ENCODE measurements around the gene RTN4RL1.

The RTN4RL1 gene

DNA sequence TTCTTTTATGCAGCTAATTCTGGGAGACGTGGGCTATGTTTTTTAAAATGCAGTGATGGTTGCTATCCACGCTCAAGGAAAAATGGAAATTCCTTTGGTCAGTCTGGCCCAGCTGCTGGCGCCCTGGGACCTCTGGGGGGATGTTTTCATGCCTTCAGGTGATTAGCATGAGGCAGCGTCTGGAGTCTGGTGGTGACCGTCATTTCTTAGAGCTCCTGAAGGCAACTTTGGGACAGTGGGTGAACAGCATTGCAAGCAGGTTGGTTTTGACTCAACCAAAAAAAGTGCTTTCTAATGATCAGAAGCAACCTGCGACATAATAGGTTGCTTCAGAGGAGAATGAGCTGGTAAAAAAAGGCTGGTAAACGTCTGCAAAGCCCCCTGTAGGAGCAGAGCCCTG lies 113.0 kb downstream of the RTN4RL1 start:
- ATAC-seq, result no peak
- H3K36me3 Mint-ChIP-seq, result no peaks in the 10 kb centered on the region
- no peak overlapping the region for H3K4me3 Mint-ChIP-seq
- H3K27ac Mint-ChIP-seq, result no peak overlapping the region
- H3K9me3 Mint-ChIP-seq, result no peaks in the 10 kb centered on the region
- peaks cover 52% of the 10 kb centered on the region for H3K27me3 Mint-ChIP-seq
- peaks cover 27% of the 10 kb centered on the region for H3K4me1 Mint-ChIP-seq

DNA sequence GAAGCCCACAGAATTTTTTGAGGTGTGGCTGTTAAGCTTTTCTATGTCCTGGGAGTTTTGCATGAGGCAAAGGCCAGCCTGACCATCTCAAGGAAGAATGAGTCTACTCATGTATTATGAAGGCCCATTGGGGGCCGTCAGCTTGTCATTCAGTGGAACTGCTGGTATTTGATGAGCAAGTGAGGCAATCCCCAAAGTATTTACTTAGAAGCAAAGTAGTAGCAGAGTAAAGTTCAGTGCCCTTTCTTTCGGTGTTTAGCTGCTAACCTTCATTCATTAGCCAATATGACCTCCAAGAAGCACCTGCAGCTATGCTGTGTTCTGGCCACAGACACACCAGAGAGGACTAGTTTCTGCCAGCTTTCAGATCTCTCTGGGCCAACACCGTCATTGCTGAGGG lies 115.1 kb downstream of the RTN4RL1 start:
- Mint-ChIP-seq H3K27me3 (peaks cover 74% of the 10 kb centered on the region), H3K9me3 (no peaks in the 10 kb centered on the region), H3K4me3 (no peak overlapping the region), H3K36me3 (no peaks in the 10 kb centered on the region), H3K27ac (no peak overlapping the region), H3K4me1 (peaks cover 24% of the 10 kb centered on the region)
- no peak for ATAC-seq

- H3K36me3 Mint-ChIP-seq, result no peaks in the 10 kb centered on the region
- no peaks in the 10 kb centered on the region for H3K9me3 Mint-ChIP-seq
- peak overlapping the region; percentile 52 for H3K4me3 Mint-ChIP-seq
- ATAC-seq, result no peak
- peaks cover 77% of the 10 kb centered on the region for H3K27me3 Mint-ChIP-seq
- no peak overlapping the region for H3K27ac Mint-ChIP-seq
- peaks cover 35% of the 10 kb centered on the region for H3K4me1 Mint-ChIP-seq
Measured at GRCh38 chr17:1908699-1909309, 116.3 kb downstream of the RTN4RL1 start.

GRCh38 chr17:1907909-1908698 lies 117.0 kb downstream of the RTN4RL1 start:
- H3K27me3 Mint-ChIP-seq, result peaks cover 76% of the 10 kb centered on the region

GRCh38 chr17:1907216-1907631 lies 117.9 kb downstream of the RTN4RL1 start:
- ATAC-seq, result no peak
- no peak overlapping the region for H3K4me3 Mint-ChIP-seq
- H3K27ac Mint-ChIP-seq, result no peak overlapping the region
- no peaks in the 10 kb centered on the region for H3K9me3 Mint-ChIP-seq
- peaks cover 35% of the 10 kb centered on the region for H3K4me1 Mint-ChIP-seq
- H3K36me3 Mint-ChIP-seq, result no peaks in the 10 kb centered on the region
- peaks cover 67% of the 10 kb centered on the region for H3K27me3 Mint-ChIP-seq

More at GRCh38 chr17:1907909-1908698, 117.0 kb downstream of the RTN4RL1 start:
- Mint-ChIP-seq H3K27ac (no peak overlapping the region), H3K4me3 (peak overlapping the region; percentile 52), H3K4me1 (peaks cover 35% of the 10 kb centered on the region), H3K9me3 (no peaks in the 10 kb centered on the region), H3K36me3 (no peaks in the 10 kb centered on the region)
- ATAC-seq, result no peak

GRCh38 chr17:1906662-1907101 lies 118.5 kb downstream of the RTN4RL1 start:
- H3K9me3 Mint-ChIP-seq, result no peaks in the 10 kb centered on the region
- H3K4me1 Mint-ChIP-seq, result peaks cover 35% of the 10 kb centered on the region
- H3K36me3 Mint-ChIP-seq, result no peaks in the 10 kb centered on the region
- H3K4me3 Mint-ChIP-seq, result no peak overlapping the region
- H3K27ac Mint-ChIP-seq, result no peak overlapping the region
- peaks cover 62% of the 10 kb centered on the region for H3K27me3 Mint-ChIP-seq
- ATAC-seq, result no peak

GRCh38 chr17:1905190-1905913 lies 119.8 kb downstream of the RTN4RL1 start:
- H3K36me3 Mint-ChIP-seq, result no peaks in the 10 kb centered on the region
- no peaks in the 10 kb centered on the region for H3K9me3 Mint-ChIP-seq
- H3K4me1 Mint-ChIP-seq, result peaks cover 35% of the 10 kb centered on the region
- ATAC-seq, result no peak
- no peak overlapping the region for H3K4me3 Mint-ChIP-seq
- peaks cover 56% of the 10 kb centered on the region for H3K27me3 Mint-ChIP-seq
- H3K27ac Mint-ChIP-seq, result no peak overlapping the region

GRCh38 chr17:1904273-1905182 lies 120.6 kb downstream of the RTN4RL1 start:
- H3K36me3 Mint-ChIP-seq, result no peaks in the 10 kb centered on the region
- no peaks in the 10 kb centered on the region for H3K9me3 Mint-ChIP-seq
- H3K27me3 Mint-ChIP-seq, result peaks cover 49% of the 10 kb centered on the region
- H3K4me3 Mint-ChIP-seq, result no peak overlapping the region
- no peak overlapping the region for H3K27ac Mint-ChIP-seq
- ATAC-seq, result no peak
- H3K4me1 Mint-ChIP-seq, result peaks cover 35% of the 10 kb centered on the region

DNA sequence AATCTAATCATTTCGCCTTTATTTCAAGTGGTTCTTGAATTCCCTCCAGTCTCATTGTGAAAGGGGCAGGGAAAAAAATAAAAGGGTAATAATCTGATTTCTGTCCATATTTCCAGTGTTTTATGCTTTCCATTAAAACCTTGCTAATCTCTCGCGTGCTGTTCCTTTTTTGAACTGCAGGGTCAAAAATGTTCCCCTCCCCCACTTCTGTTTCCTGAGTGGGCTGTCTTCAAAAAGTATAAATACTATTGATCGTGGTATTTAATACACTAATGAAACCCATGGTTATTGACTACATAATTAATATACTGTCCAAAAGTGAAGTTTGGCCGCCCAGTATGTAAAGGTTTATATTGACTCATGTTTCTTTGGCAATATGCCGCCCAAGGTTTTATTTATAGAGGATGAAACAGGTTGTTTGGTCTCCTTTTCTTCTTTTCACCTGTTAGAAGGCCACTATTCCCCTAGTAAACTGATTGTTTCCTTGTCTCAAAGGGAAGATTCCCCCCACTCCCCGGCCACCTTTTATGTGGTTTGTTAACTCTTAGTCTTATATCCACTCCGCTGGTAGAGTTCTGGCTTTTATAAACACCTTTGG lies 125.6 kb downstream of the RTN4RL1 start:
- no peak for ATAC-seq
- peaks cover 18% of the 10 kb centered on the region for H3K4me1 Mint-ChIP-seq
- peaks cover 34% of the 10 kb centered on the region for H3K36me3 Mint-ChIP-seq
- H3K9me3 Mint-ChIP-seq, result no peaks in the 10 kb centered on the region
- H3K27me3 Mint-ChIP-seq, result no peaks in the 10 kb centered on the region
- H3K27ac Mint-ChIP-seq, result no peak overlapping the region
- H3K4me3 Mint-ChIP-seq, result no peak overlapping the region

DNA sequence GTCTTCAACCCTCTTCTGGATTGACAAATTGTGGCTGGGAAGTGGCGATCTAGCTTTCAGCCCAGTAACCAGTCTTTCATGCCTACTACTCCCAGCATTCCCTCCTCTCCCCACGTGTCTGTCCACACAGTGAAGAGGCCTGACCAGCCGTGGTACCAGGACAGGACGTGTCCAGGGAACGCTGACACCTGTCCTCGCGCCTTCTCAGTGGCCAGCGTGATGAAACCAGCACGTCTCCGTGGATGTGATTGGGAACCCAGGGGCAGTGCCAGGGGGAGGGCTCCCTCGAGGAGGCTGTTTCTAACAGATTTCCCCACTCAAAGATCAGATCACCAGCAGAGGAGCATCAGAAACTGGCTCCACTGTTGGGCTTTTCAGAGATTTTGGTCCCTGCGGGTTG lies 126.3 kb downstream of the RTN4RL1 start:
- Mint-ChIP-seq H3K4me1 (peaks cover 11% of the 10 kb centered on the region), H3K4me3 (no peak overlapping the region), H3K27ac (no peak overlapping the region), H3K36me3 (peaks cover 40% of the 10 kb centered on the region), H3K27me3 (no peaks in the 10 kb centered on the region), H3K9me3 (no peaks in the 10 kb centered on the region)
- no peak for ATAC-seq

DNA sequence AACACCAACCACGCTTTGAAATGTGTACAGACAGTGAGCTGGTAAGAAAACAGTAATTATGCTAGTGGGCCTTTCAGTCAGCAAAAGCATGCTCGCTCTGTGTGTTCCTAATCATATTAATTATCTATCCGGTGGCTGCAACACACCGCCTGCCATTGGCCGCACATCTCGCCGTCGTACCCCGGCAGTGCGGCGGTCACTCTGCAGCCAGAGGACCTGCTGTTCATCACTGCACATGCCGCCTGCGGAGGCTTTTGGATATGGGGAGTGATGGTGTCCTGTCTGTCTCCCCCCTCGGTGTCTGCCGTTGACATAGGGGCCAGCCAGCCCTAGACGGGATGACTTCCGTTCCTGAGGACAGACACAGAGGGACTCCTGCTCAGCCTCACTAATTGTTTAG lies 126.8 kb downstream of the RTN4RL1 start:
- Mint-ChIP-seq H3K4me3 (no peak overlapping the region), H3K36me3 (peaks cover 43% of the 10 kb centered on the region), H3K9me3 (no peaks in the 10 kb centered on the region), H3K27ac (no peak overlapping the region), H3K4me1 (peaks cover 11% of the 10 kb centered on the region), H3K27me3 (no peaks in the 10 kb centered on the region)
- no peak for ATAC-seq

GRCh38 chr17:1897105-1897656 lies 128.0 kb downstream of the RTN4RL1 start:
- no peaks in the 10 kb centered on the region for H3K27me3 Mint-ChIP-seq
- no peak overlapping the region for H3K4me3 Mint-ChIP-seq
- peaks cover 11% of the 10 kb centered on the region for H3K4me1 Mint-ChIP-seq
- H3K36me3 Mint-ChIP-seq, result peaks cover 53% of the 10 kb centered on the region
- no peaks in the 10 kb centered on the region for H3K9me3 Mint-ChIP-seq
- no peak for ATAC-seq
- peak overlapping the region; percentile 35 for H3K27ac Mint-ChIP-seq

DNA sequence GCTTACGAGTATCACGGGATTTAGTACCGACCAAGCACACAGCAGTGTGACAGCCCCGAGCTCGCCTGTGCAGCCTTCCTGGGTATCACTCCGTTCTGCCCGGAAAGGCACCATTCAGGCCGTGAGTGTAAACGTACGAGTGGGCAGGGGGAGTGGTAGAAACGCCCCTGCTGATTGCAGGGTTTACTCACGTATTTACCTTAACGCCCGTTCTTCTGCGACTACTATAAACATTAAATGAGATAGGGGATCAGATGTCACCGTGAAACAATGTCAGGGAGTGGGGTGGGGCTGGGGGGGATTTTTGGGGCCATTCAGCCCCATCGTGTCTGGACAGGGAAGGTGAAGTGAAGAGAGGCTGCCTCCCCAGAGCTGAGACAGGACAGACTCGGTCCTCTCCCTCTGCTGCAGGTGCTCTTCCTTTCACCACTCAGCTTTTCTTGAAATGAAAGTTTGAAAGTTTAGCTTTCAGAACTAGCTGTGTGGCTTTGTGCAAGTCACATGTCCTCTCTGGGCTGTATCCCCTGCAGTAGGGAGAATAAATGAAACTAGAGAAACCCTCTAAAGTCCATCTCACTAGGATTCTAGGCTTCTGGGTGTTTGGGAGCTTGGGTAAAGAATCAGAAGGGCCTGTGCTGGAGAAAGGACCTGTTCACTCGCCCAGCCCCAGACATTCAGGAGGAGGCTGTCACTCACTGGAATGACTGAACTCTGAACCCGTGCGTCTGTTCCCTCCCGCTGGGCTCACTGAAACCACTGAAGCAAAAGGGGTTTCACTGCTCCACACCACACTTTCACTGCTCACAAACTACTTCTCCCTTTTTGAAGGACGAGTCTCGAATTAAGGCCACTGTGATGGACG lies 128.7 kb downstream of the RTN4RL1 start:
- Mint-ChIP-seq H3K36me3 (peaks cover 60% of the 10 kb centered on the region), H3K4me1 (peaks cover 11% of the 10 kb centered on the region), H3K27ac (peak overlapping the region; percentile 35)

More for the DNA sequence above, 128.7 kb downstream of the RTN4RL1 start:
- peak; percentile 84 for ATAC-seq
- H3K27me3 Mint-ChIP-seq, result no peaks in the 10 kb centered on the region
- H3K9me3 Mint-ChIP-seq, result no peaks in the 10 kb centered on the region
- H3K4me3 Mint-ChIP-seq, result no peak overlapping the region
